Measurements from ENCODE around the gene ALG9. TPM values are rescaled to one million over a fixed set of nuclear protein-coding genes. Genes with fewer than 3 reads are reported as not detected.
A peak's percentile ranks its signal among the peaks of the same experiment; 100 is the strongest.

ALG9 gene, protein sequence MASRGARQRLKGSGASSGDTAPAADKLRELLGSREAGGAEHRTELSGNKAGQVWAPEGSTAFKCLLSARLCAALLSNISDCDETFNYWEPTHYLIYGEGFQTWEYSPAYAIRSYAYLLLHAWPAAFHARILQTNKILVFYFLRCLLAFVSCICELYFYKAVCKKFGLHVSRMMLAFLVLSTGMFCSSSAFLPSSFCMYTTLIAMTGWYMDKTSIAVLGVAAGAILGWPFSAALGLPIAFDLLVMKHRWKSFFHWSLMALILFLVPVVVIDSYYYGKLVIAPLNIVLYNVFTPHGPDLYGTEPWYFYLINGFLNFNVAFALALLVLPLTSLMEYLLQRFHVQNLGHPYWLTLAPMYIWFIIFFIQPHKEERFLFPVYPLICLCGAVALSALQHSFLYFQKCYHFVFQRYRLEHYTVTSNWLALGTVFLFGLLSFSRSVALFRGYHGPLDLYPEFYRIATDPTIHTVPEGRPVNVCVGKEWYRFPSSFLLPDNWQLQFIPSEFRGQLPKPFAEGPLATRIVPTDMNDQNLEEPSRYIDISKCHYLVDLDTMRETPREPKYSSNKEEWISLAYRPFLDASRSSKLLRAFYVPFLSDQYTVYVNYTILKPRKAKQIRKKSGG
- 17.2 and 45.7 TPM in 2 replicates for total RNA-seq (2014; rRNA removed; shearing (Covaris generic); ENCODE audit: low replicate concordance)

DNA sequence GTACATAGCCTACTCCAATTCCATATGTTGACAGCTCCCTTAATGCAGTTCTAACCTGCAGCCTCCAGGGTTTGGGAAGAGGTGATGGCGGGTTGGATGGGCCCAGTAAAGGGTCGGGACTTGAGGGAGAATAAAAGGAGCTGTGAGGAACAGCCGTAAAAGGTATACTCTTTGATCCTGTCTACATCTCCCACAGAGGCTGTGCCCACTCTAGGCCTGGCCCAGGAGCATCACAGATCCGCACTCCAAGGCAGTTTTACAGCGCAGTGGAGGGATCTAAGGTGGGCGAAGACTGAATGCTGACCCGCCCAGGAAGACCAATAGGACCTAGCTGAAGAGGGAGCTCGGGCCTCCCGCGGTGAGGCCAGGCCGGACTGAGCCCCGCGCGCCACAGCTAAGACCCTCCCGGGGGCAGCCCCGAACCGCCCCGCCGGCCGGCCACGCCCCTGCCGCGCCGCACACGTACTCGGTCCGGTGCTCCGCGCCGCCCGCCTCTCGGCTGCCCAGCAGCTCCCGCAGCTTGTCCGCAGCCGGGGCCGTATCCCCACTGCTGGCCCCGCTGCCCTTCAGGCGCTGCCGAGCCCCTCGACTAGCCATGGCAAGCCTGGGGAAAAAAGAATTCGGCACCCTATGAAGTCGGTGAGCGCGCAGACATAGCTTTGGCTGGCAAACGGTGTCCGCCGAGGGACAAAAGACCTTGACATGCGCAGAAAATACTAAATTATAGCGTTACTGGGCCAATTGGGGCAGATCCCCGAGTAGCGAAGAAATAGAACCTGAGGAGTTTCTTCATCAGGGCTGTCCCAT, at the start of gene ALG9:
TSS of gene ALG9 (minus strand) at position 696 of the 807 bp plus-strand sequence. CDS start at position 597, 99 bp downstream.
- in situ Hi-C loops (cut with HindIII; ENCODE audit: low pct_unique_long_range_greater_than_20kb, low sequenced_read_pairs), result no loop called here
- DNase-seq (ENCODE audit: low read depth), result peak; percentile 73

DNA sequence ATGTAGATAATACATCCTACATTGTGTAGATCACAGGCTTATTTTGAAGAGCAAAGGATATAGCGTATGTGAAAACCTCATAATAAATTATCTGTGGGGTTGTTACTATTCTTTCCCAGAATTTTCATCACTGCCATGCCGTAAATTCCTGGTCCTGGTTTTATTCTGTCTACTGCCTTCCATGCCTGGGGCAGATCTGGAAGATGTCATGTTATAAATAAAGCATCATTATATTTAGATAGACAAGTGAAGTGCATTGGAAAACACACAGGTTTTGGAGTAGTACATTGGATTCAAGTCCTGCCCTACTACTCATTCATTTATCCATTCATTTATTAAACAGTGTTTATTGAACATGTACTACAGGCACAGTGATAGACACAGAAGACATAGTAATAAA, 49.5 kb upstream of the ALG9 start:
- in situ Hi-C loops (cut with HindIII; ENCODE audit: low pct_unique_long_range_greater_than_20kb, low sequenced_read_pairs), result no loop called here
- DNase-seq (ENCODE audit: low read depth), result no peak

DNA sequence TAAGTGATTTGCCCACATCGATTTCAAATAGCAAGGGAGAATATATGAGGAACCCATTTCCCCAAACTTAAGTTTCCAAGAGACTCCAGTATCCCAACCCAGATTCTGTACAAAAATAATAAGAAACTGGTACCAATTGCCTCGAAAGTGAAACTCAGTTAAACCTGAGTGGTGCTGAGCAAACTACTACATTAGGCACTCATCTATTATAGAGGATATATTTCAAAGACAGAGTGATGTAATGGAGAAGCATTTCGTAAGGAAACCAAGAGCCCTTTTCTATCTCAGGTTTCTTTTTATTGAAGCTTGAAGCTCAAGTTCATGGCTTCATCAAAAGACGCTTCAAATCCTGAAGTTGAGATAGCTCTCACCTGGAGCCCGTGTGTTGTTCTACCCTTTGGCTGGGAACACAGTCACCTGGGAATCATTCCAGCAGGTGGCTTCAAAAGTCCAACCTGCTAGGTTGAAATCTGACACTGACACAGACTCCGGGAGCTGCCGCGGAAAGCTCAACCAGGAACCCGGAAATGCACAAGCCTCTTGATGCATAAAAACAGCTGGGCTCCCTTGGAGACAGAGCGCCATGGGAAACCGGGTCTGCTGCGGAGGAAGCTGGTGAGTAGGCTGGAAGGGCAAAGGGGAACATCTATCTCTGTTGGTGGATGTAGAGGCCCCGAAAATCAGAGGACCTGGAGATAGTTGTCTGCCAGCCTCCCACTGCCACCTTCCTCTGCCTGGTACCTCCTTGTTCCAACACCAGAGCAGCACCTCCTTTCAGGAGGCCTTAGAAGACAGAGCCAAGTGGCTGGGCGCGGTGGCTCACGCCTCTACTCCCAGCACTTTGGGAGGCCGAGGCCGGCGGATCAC, 47.2 kb upstream of the ALG9 start, which contains the start of gene C11orf52:
TSS of gene C11orf52 (plus strand) at position 524 of the 867 bp plus-strand sequence. CDS start at position 584, 60 bp downstream.
- peak; percentile 53 for DNase-seq (ENCODE audit: low read depth)
- in situ Hi-C loops (cut with HindIII; ENCODE audit: low pct_unique_long_range_greater_than_20kb, low sequenced_read_pairs), result no loop called here

DNA sequence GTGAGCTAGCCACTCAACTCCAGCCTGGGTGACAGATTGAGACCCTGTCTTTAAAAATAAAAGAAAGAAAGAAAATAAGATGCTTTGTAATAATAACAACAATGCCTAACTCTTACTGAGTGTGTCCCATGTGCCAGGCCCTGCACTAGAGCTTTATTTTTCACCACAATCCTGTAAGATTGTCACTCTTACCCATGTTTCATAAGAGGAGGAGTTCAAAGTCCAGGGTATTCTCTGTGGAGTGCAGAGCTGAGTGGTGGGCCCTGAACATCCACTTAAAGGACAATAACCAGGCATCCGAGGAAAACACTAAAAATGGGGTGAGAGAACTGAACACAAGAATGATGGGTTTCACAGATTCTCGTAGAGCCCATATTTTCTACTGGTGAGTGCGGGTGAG, 46.4 kb upstream of the ALG9 start:
- in situ Hi-C loops (cut with HindIII; ENCODE audit: low pct_unique_long_range_greater_than_20kb, low sequenced_read_pairs), result no loop called here
- no peak for DNase-seq (ENCODE audit: low read depth)

DNA sequence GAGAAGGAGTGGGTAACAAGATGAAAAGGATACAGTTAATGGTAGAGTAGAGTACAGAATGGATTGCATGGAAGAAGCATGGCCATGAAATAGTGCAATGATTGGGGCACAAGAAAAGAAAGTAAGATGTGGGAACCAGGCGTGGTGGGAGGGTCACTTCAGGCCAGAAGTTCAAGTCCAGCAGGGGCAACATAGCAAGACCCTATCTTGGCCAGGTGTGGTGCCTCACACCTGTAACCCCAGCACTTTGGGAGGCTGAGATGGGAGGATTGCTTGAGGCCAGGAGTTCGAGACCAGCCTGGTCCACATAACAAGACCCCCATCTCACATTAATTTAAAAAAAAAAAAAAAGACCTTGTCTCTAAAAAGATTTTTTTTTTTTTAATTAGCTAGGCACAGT, 45.9 kb upstream of the ALG9 start:
- no peak for DNase-seq (ENCODE audit: low read depth)
- in situ Hi-C loops (cut with HindIII; ENCODE audit: low pct_unique_long_range_greater_than_20kb, low sequenced_read_pairs), result no loop called here

DNA sequence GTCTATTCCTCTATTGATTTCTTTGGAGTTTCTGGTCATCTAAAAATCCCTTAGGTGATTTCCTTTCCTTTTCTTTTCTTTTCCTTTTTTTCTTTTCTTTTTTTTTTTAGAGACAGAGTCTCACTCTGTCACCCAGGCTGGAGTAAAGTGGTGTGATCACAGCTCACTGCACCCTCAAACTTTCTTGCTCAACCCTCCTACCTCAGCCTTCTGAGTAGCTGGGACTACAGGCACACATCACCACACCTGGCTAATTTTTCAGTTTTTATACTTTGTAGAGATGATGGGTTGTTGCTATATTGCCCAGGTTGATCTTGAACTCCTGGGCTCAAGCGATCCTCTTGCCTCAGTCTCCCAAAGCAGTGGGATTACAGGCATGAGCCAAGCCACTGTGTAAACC, 45.4 kb upstream of the ALG9 start:
- DNase-seq (ENCODE audit: low read depth), result no peak
- in situ Hi-C loops (cut with HindIII; ENCODE audit: low pct_unique_long_range_greater_than_20kb, low sequenced_read_pairs), result no loop called here

DNA sequence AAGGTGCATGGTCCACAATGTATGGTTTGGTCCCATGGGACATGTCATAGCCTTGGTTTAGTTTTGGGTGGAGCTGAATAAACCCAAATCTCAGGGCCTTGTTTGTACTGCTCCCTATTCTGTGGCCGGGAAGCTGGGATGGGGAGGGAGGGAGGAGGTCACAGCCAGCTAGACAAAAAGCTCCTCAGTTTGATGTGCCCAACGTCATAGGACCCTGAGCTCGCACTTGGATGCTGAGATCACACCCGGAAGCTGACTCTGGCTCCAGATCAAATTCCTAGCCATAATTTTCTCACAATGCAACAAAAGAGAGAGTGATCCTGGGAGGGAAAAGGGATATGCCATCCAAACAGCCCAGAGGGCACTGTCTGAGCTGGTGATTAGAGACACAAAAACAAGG, 42.6 kb upstream of the ALG9 start:
- in situ Hi-C loops (cut with HindIII; ENCODE audit: low pct_unique_long_range_greater_than_20kb, low sequenced_read_pairs), result no loop called here
- no peak for DNase-seq (ENCODE audit: low read depth)

DNA sequence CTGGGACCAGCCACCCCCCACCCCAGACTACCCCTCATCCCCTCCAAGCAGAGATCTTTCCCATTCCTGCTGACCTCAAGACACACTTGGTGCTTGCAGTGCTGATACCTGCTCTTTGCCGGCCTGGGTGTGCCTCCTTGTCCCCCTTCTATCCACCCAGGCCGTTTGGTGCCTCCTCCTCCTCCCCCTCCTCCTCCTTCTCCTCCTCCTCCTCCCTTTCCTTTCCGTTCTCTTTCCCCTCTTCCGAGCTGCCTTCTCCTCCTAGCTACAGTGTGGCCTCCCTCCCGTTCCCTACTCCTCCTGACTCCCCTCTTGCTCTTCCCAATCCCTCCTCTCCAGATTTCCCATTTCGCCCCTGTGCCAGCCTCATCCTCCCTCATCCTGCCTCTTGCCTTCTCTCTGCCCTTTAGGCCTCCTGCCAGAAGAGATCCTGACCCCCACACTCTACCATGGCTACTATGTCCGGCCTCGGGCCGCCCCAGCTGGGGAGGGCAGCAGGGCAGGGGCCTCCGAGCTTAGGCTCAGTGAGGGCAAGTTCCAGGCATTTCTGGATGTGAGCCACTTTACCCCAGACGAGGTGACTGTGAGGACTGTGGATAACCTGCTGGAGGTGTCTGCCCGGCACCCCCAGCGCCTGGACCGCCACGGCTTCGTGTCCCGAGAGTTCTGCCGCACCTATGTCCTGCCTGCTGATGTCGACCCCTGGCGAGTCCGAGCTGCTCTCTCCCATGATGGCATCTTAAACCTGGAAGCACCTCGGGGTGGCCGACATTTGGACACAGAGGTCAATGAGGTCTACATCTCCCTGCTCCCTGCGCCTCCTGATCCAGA, 41.9 kb upstream of the ALG9 start:
- in situ Hi-C loops (cut with HindIII; ENCODE audit: low pct_unique_long_range_greater_than_20kb, low sequenced_read_pairs), result no loop called here
- no peak for DNase-seq (ENCODE audit: low read depth)

DNA sequence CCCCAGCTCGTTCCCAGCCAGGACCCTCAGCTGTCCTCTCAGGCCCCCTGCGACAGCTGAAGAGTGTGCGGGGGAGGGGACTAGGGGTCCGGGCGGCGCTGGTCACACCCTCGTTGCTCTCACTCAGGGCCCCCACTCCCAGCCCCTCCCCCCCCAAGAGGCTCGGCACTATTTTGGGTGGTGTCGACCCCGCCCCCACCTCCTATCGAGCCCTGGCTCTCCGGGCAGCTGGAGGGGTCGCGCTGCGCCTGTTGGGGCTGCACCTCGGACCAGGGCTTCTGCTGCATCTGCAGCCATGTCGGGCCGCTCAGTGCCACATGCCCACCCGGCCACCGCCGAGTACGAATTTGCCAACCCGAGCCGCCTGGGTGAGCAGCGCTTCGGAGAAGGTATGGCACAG, 41.2 kb upstream of the ALG9 start, which contains the start of gene HSPB2:
TSS of gene HSPB2 (plus strand) at position 200 of the 400 bp plus-strand sequence. CDS start at position 296, 96 bp downstream.
- DNase-seq (ENCODE audit: low read depth), result no peak
- in situ Hi-C loops (cut with HindIII; ENCODE audit: low pct_unique_long_range_greater_than_20kb, low sequenced_read_pairs), result no loop called here

DNA sequence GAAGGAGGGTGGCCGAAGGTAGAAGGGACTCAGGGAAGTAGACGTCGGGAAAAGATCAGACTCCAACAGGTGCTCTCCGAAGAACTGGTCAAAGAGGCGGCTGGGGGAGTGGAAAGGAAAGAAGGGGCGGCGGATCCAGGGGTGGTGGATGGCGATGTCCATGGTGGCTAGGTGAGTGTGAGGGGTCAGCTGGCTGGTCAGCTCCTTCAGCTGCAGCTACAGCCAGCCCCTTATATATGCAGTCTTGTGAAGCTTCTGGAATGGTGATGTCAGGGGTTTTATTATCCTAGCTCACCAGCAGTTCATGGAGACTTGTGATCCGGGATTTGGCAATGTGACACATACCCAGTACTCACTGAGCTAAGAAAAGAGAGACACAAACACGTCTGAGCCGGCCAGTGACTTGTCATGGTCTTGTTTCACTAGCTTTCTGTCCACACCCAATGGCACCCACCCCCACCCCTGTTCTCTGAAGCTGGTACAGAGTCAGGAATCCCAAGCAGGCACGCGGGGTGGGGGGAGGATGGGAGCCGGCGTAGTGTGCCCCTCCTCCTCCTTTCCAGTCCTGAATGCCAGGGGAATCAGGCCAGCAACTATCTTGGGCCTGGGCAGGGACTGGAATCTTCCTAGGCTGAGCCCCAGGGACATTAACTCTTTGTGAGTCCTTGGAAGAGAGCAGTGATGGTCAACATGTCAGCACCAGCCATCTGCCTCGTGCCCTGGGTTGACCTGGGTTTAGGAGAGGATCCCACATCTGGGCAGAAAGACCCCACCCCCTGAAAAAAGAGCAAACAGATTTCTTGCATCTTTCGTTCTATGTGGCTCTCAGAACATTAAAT, 40.4 kb upstream of the ALG9 start, which contains the start of gene CRYAB:
TSS of gene CRYAB (minus strand) at position 208 of the 839 bp plus-strand sequence. CDS start at position 162, 46 bp downstream.
- DNase-seq (ENCODE audit: low read depth), result peak; percentile 91
- in situ Hi-C loops (cut with HindIII; ENCODE audit: low pct_unique_long_range_greater_than_20kb, low sequenced_read_pairs), result no loop called here

DNA sequence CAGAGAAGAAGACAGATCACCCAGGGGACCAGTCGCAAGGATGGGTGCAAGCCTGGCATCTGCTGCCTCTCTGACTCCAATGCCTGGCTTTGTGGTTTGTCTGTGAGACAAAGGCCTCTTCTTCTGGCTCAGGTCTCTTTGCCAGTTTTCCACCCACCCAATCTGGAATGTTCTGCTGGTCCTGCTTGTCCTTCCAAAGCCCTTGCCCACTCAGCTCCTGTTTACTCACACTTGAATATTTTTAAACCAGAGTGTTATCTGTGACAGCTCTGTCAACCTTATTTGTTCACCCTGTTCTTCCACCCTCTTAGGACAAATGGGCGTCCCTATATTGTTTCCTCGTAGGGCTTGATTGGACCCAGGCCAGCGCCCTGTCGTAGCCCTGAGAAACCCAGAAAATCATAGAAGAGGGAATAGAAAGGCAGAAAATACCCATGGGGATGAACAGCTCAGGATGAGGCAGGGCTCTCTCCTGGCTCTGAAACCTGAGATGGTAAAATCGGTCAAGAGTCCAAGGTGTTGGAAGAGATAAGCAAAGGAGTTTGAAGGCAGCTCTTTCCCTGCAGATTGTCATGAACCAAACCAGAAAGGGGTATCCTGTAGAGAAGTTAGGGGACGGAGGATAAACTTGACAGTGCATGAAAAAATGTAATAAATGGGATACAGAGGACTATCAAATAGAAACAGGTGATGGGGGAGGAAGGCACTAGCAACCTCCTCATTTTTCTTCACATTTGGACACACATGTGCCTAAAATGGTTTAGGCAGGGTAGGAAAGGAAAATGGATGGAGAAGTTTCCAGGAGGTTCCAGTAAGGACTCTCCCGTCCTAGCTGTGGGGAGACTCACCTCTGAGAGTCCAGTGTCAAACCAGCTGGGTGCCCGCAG, 39.5 kb upstream of the ALG9 start:
- in situ Hi-C loops (cut with HindIII; ENCODE audit: low pct_unique_long_range_greater_than_20kb, low sequenced_read_pairs), result no loop called here
- no peak for DNase-seq (ENCODE audit: low read depth)

DNA sequence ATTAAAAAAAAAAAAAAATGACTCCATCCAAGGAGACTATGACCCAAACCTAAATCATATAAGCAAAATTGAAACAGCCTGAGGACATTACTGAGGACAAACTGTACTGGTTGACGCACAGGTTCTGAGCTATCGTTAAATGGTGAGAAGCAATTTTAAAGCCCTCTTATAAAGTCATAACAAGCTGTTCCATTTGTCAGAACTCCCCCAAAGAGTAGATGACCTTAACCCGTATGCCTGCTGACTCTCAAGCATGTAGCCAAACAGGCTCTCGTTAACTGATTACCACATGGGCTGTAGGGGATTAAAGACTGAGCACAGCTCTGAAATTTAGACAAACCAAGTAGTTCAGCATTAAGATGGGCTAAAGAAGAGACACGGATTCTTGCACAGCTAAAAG, 38.0 kb upstream of the ALG9 start:
- DNase-seq (ENCODE audit: low read depth), result no peak
- in situ Hi-C loops (cut with HindIII; ENCODE audit: low pct_unique_long_range_greater_than_20kb, low sequenced_read_pairs), result no loop called here

DNA sequence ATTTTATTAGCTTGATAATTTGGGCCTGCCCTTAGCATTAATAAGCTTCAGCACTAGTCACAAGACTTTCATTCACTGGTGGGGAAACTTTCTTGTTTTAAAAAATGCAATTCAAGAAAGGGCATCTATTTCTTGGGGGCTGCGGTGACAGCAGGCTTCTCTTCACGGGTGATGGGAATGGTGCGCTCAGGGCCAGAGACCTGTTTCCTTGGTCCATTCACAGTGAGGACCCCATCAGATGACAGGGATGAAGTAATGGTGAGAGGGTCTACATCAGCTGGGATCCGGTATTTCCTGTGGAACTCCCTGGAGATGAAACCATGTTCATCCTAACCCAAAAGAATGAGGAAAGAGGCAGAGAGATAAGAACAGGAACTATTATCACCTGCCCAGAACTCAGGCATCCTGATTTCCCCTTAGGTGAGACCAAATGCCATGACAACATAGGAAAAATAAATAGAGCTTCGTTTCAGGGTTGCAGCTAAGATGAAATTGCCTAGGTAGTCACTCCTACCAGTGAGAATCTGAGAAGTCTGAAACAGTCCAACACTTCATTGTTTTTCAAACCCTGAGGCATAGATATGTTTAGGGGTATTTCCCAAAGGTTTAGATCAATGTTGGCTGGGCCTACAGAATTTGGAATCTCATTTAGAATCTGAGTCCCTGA, 37.4 kb upstream of the ALG9 start:
- no peak for DNase-seq (ENCODE audit: low read depth)
- in situ Hi-C loops (cut with HindIII; ENCODE audit: low pct_unique_long_range_greater_than_20kb, low sequenced_read_pairs), result no loop called here

DNA sequence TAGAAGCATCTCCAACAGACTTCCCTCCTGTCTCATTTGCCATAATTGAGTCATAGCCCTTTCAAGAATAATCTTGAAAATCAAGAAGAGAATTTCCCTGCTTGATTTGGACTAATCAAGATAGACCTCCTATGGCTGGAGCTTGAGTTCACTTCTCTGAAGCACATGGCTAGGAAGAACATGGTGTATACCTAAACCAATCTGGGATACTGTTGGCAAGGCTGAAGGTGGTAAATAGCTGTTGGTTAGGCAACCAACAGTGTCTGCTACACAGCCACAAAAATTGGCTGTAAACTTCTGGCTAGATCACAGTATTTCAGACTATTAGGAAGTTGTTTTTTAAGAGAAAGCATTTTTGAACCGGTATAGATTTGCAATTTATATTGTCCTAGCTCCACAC, 35.3 kb upstream of the ALG9 start:
- no peak for DNase-seq (ENCODE audit: low read depth)
- in situ Hi-C loops (cut with HindIII; ENCODE audit: low pct_unique_long_range_greater_than_20kb, low sequenced_read_pairs), result no loop called here

DNA sequence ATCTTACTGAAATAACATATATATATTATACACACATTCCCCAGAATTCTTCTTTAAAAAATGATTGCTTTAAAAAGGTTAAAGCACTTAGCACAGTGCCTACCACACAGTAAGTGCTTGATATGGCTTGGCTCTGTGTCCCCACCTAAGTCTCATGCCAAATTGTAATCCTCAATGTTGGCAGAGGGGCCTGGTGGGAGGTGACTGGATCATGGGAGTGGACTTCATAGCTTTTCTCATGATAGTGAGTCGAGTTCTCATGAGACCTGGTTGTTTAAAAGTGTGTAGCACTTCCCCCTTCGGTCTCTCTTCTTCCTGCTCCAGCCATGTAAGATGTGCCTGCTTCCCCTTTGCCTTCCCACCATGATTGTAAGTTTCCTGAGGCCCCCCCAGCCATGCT, 34.0 kb upstream of the ALG9 start:
- in situ Hi-C loops (cut with HindIII; ENCODE audit: low pct_unique_long_range_greater_than_20kb, low sequenced_read_pairs), result no loop called here
- no peak for DNase-seq (ENCODE audit: low read depth)
